ENCODE data around the gene LRRC8D.
A peak's percentile ranks its signal among the peaks of the same experiment; 100 is the strongest.

DNA sequence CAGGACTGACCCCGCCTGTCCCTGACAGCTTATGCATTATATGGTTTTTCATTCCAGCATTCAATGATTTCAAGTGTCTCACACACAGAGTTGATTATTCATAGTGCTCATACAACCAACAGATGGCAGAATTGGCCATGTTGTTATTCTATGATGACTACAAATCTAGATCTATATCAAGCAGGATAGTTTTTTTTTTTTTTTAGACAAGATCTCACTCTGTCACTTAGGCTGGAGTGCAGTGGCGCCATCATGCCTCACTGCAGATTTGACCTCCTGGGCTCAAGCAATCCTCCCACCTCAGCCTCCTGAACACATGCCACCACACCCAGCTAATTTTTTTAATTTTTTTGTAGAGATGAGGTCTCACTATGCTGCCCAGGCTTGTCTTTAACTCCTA is 40.1 kb upstream of the LRRC8D start:
- TF ChIP-seq, protein P1, sequence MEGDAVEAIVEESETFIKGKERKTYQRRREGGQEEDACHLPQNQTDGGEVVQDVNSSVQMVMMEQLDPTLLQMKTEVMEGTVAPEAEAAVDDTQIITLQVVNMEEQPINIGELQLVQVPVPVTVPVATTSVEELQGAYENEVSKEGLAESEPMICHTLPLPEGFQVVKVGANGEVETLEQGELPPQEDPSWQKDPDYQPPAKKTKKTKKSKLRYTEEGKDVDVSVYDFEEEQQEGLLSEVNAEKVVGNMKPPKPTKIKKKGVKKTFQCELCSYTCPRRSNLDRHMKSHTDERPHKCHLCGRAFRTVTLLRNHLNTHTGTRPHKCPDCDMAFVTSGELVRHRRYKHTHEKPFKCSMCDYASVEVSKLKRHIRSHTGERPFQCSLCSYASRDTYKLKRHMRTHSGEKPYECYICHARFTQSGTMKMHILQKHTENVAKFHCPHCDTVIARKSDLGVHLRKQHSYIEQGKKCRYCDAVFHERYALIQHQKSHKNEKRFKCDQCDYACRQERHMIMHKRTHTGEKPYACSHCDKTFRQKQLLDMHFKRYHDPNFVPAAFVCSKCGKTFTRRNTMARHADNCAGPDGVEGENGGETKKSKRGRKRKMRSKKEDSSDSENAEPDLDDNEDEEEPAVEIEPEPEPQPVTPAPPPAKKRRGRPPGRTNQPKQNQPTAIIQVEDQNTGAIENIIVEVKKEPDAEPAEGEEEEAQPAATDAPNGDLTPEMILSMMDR (conservative IDR thresholded peaks at IDR 0.05; ENCODE audit: low read depth, low read length), result peak; percentile 81
- TF ChIP-seq EZH2 (IDR thresholded peaks at IDR 0.05; ENCODE audit: low read length, unreplicated experiment), result no peak
